Endodermal cell (in vitro differentiated cells): Measurements from ENCODE around the gene RPA3. TPM values are rescaled to one million over a fixed set of nuclear protein-coding genes. Genes with fewer than 3 reads are reported as not detected.

Experiments
- DNase-seq: peaks from one replicate; pipeline ENCODE4 v3.0.0-alpha.2; 2017
- H3K27ac ChIP-seq: 2 replicates; pipeline ENCODE4 v1.5.1; 2013; ENCODE audit warnings: mild to moderate bottlenecking, low read depth, low read length, moderate library complexity
- H3K27me3 ChIP-seq: 2 replicates; pipeline ENCODE4 v1.6.1; 2013; ENCODE audit warnings: mild to moderate bottlenecking, low read length, moderate library complexity; ENCODE audit not compliant: insufficient read depth, control insufficient read depth, poor library complexity, severe bottlenecking
- H3K36me3 ChIP-seq: 2 replicates; pipeline ENCODE4 v1.7.0; 2013; ENCODE audit warnings: mild to moderate bottlenecking, low read length, moderate library complexity; ENCODE audit not compliant: control insufficient read depth, insufficient read depth
- H3K4me1 ChIP-seq: one replicate; pipeline ENCODE4 v1.7.0; 2013; ENCODE audit warnings: low read length; ENCODE audit not compliant: control insufficient read depth, insufficient read depth
- H3K4me3 ChIP-seq: 2 replicates; pipeline ENCODE4 v1.5.1; 2013; ENCODE audit warnings: mild to moderate bottlenecking, low read length, moderate library complexity
- H3K9ac ChIP-seq: 2 replicates; pipeline ENCODE4 v1.6.1; 2013; ENCODE audit warnings: mild to moderate bottlenecking, low read length, moderate library complexity; ENCODE audit not compliant: poor library complexity, severe bottlenecking; ENCODE audit errors: extremely low read depth
- H3K9me3 ChIP-seq: 2 replicates; pipeline ENCODE4 v1.6.1; 2013; ENCODE audit warnings: mild to moderate bottlenecking, low read length, moderate library complexity; ENCODE audit not compliant: control insufficient read depth
- H3K27ac Mint-ChIP-seq: 2 replicates; pipeline ENCODE4 v1.8.0; 2020; ENCODE audit warnings: mixed read lengths
- H3K27me3 Mint-ChIP-seq: 2 replicates; pipeline ENCODE4 v1.8.0; 2021; ENCODE audit warnings: mild to moderate bottlenecking, mixed read lengths; ENCODE audit not compliant: insufficient read depth
- H3K36me3 Mint-ChIP-seq: 2 replicates; pipeline ENCODE4 v1.8.0; 2020; ENCODE audit warnings: low read depth, mixed read lengths
- H3K4me1 Mint-ChIP-seq: 2 replicates; pipeline ENCODE4 v1.8.0; 2020; ENCODE audit warnings: mixed read lengths
- H3K4me3 Mint-ChIP-seq: 2 replicates; pipeline ENCODE4 v1.8.0; 2020; ENCODE audit warnings: mild to moderate bottlenecking, moderate library complexity, mixed read lengths
- H3K9me3 Mint-ChIP-seq: 2 replicates; pipeline ENCODE4 v1.8.0; 2020; ENCODE audit warnings: mild to moderate bottlenecking, mixed read lengths
- WGBS, 2 experiments: methylation state at CpG; one replicate each; pipeline versions ENCODE4 v1.1.5 to v1.1.7; 2013; ENCODE audit warnings: missing lambda C conversion rate in 2 of 2, mixed read lengths in 1 of 2; ENCODE audit not compliant: insufficient coverage in 1 of 2, insufficient read length in 1 of 2; 5-methylcytosine and 5-hydroxymethylcytosine counted together
- total RNA-seq, 2 donors: library from RNA; stranded (reverse); fragmentation: NEBNext Ultra II Directional in 1 of 2; extraction: Animal tissue kit (Norgen Biotek cat#: 25700) in 1 of 2; gene quantifications; 2 replicates in 1 of 2; 3 replicates in 1 of 2; pipeline ENCODE4 v1.2.1, GENCODE V29; 2021
- TF ChIP-seq, protein P1 (sequence below): fragments of 200-600 bp; sonication (generic); conservative IDR thresholded peaks from 2 replicates; pipeline ENCODE4 v1.5.0; 2021; ENCODE audit warnings: antibody characterized with exemption, mild to moderate bottlenecking

Gene RPA3
- total RNA-seq, 2 donors from 2014 or later = 65.5 to 97.8 TPM

DNA sequence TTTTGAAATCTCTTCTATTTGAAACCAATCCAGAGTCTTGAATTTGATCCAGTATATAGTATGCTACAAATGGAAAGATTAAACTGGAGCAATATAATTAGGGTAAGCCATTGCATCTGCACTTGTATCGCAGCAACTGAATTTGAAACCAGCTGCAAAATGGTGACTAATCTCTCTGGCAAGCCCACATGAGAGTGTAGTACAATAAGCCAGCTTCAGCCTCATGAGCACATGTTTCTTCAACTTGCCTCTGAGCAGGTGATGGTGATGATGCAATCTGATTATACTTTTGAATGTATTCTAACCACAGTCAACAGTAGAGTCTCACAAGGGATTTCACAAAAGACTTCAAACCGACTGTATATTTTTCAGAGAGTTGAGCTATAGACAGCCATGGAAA is 829 bp upstream of the RPA3 start:
- peaks cover 5% of the 10 kb centered on the region for H3K36me3 Mint-ChIP-seq
- no peak overlapping the region for H3K27ac Mint-ChIP-seq
- H3K4me1 ChIP-seq = no peaks in the 10 kb centered on the region
- H3K27me3 ChIP-seq = no peaks in the 10 kb centered on the region
- H3K9me3 Mint-ChIP-seq = no peaks in the 10 kb centered on the region
- H3K4me3 ChIP-seq = no peak overlapping the region
- H3K4me1 Mint-ChIP-seq = no peaks in the 10 kb centered on the region
- H3K27ac ChIP-seq = no peak overlapping the region
- H3K36me3 ChIP-seq = no peaks in the 10 kb centered on the region
- TF ChIP-seq, protein P1, sequence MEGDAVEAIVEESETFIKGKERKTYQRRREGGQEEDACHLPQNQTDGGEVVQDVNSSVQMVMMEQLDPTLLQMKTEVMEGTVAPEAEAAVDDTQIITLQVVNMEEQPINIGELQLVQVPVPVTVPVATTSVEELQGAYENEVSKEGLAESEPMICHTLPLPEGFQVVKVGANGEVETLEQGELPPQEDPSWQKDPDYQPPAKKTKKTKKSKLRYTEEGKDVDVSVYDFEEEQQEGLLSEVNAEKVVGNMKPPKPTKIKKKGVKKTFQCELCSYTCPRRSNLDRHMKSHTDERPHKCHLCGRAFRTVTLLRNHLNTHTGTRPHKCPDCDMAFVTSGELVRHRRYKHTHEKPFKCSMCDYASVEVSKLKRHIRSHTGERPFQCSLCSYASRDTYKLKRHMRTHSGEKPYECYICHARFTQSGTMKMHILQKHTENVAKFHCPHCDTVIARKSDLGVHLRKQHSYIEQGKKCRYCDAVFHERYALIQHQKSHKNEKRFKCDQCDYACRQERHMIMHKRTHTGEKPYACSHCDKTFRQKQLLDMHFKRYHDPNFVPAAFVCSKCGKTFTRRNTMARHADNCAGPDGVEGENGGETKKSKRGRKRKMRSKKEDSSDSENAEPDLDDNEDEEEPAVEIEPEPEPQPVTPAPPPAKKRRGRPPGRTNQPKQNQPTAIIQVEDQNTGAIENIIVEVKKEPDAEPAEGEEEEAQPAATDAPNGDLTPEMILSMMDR = no peak
- no peak overlapping the region for H3K9ac ChIP-seq
- DNase-seq = no peak
- no peaks in the 10 kb centered on the region for H3K9me3 ChIP-seq
- H3K4me3 Mint-ChIP-seq = no peak overlapping the region
- 89 to 100% methylated on average over 1 to 2 of the region's 2 CpGs for WGBS, 2 experiments
- no peaks in the 10 kb centered on the region for H3K27me3 Mint-ChIP-seq

DNA sequence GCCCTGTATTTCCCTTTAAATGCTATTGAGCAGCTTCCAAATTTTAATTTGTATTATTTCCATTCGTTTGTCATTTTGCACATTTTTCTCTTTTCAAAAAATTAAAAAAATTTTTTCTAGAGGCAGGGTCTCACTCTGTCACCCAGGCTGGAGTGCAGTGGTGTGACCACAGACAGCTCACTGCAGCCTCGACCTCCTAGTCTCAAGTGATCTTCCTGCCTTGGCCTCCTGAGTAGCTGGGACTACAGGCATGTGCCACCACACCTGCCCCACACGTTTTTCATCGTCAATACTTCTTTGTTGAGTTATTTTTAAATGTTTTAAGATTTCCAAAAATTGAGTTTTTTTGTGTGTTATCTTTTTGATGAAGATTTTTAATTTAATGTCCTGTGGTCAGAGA is 4.7 kb downstream of the RPA3 start:
- no peak overlapping the region for H3K27ac Mint-ChIP-seq
- peaks cover 14% of the 10 kb centered on the region for H3K4me1 Mint-ChIP-seq
- no peak overlapping the region for H3K4me3 ChIP-seq
- no peaks in the 10 kb centered on the region for H3K9me3 Mint-ChIP-seq
- 89 to 100% methylated on average over 1 to 4 of the region's 4 CpGs for WGBS, 2 experiments
- no peak for DNase-seq
- H3K36me3 ChIP-seq = no peaks in the 10 kb centered on the region
- peaks cover under 1% of the 10 kb centered on the region for H3K4me1 ChIP-seq
- H3K9me3 ChIP-seq = no peaks in the 10 kb centered on the region
- H3K36me3 Mint-ChIP-seq = no peaks in the 10 kb centered on the region
- peaks cover 5% of the 10 kb centered on the region for H3K27me3 Mint-ChIP-seq
- TF ChIP-seq, protein P1 = no peak
- no peak overlapping the region for H3K9ac ChIP-seq
- H3K27ac ChIP-seq = no peak overlapping the region
- H3K27me3 ChIP-seq = peaks cover 19% of the 10 kb centered on the region
- H3K4me3 Mint-ChIP-seq = no peak overlapping the region

DNA sequence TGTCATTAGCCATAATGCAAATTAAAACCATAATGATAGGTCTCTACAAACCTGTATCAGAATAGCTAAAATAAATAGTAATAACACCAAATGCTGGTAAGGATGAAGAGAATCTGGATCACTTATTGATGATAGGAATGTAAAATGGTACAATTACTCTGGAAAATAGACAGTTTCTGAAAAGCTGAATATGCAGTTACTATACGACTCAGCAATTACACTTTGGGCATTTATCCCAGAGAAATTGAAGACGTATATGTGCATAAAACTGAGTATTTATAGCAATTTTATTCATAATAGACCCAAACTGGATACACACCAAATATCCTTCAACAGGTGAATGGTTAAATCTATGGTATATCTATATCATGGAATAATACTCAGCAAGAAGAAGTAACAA is 7.9 kb downstream of the RPA3 start:
- WGBS, 2 experiments = 78 to 100% methylated on average over 1 of the region's 2 CpGs

More for the DNA sequence above, 7.9 kb downstream of the RPA3 start:
- Histone ChIP-seq H3K4me1 (peaks cover 16% of the 10 kb centered on the region), H3K4me3 (no peak overlapping the region), H3K36me3 (no peaks in the 10 kb centered on the region), H3K9me3 (no peaks in the 10 kb centered on the region), H3K27me3 (peaks cover 48% of the 10 kb centered on the region), H3K9ac (no peak overlapping the region), H3K27ac (no peak overlapping the region)
- Mint-ChIP-seq H3K4me3 (no peak overlapping the region), H3K9me3 (no peaks in the 10 kb centered on the region), H3K27me3 (peaks cover 15% of the 10 kb centered on the region), H3K27ac (no peak overlapping the region), H3K36me3 (no peaks in the 10 kb centered on the region), H3K4me1 (peaks cover 33% of the 10 kb centered on the region)
- TF ChIP-seq, protein P1 = no peak
- no peak for DNase-seq
